ENCODE data around the gene CDT1.

- TF ChIP-seq TCF7L2 (IDR thresholded peaks at IDR 0.05; ENCODE audit: borderline replicate concordance, extremely low read depth, insufficient read depth, insufficient read length) (no peak), POLR2A (IDR thresholded peaks at IDR 0.05; ENCODE audit: borderline replicate concordance, extremely low read depth, insufficient read depth, insufficient read length) (no peak), ELF1 (IDR thresholded peaks at IDR 0.05; ENCODE audit: borderline replicate concordance, low read depth) (no peak), EZH2 (IDR thresholded peaks at IDR 0.05) (no peak), POLR2AphosphoS5 (IDR thresholded peaks at IDR 0.05; ENCODE audit: low read depth, low read length) (no peak), SRF (IDR thresholded peaks at IDR 0.05; ENCODE audit: low read depth) (no peak)
- TF ChIP-seq, protein P1, sequence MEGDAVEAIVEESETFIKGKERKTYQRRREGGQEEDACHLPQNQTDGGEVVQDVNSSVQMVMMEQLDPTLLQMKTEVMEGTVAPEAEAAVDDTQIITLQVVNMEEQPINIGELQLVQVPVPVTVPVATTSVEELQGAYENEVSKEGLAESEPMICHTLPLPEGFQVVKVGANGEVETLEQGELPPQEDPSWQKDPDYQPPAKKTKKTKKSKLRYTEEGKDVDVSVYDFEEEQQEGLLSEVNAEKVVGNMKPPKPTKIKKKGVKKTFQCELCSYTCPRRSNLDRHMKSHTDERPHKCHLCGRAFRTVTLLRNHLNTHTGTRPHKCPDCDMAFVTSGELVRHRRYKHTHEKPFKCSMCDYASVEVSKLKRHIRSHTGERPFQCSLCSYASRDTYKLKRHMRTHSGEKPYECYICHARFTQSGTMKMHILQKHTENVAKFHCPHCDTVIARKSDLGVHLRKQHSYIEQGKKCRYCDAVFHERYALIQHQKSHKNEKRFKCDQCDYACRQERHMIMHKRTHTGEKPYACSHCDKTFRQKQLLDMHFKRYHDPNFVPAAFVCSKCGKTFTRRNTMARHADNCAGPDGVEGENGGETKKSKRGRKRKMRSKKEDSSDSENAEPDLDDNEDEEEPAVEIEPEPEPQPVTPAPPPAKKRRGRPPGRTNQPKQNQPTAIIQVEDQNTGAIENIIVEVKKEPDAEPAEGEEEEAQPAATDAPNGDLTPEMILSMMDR (IDR thresholded peaks at IDR 0.05 in 2 of 3, conservative IDR thresholded peaks at IDR 0.05 in 1 of 3; ENCODE audit: borderline replicate concordance in 1 of 3, insufficient read depth in 1 of 3, low read depth in 2 of 3, low read length in 2 of 3): no peak
- TF ChIP-seq, protein P2, sequence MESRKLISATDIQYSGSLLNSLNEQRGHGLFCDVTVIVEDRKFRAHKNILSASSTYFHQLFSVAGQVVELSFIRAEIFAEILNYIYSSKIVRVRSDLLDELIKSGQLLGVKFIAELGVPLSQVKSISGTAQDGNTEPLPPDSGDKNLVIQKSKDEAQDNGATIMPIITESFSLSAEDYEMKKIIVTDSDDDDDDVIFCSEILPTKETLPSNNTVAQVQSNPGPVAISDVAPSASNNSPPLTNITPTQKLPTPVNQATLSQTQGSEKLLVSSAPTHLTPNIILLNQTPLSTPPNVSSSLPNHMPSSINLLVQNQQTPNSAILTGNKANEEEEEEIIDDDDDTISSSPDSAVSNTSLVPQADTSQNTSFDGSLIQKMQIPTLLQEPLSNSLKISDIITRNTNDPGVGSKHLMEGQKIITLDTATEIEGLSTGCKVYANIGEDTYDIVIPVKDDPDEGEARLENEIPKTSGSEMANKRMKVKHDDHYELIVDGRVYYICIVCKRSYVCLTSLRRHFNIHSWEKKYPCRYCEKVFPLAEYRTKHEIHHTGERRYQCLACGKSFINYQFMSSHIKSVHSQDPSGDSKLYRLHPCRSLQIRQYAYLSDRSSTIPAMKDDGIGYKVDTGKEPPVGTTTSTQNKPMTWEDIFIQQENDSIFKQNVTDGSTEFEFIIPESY (IDR thresholded peaks at IDR 0.05; ENCODE audit: extremely low read depth, insufficient replicate concordance, low read length): no peak
These were observed 29.7 kb upstream of the CDT1 start for GRCh38 chr16:88773812-88774291.
